H1 (cell line): Measurements from ENCODE around the gene GPLD1. TPM values are rescaled to one million over a fixed set of nuclear protein-coding genes. Genes with fewer than 3 reads are reported as not detected.

Experiments
- CTCF ChIA-PET: fragments of 300-600 bp; sonication (Branson Sonifier 250); formaldehyde crosslinking; loops from one replicate; lab custom pipeline; 2021; ENCODE audit not compliant: partially characterized antibody; lab: Charles Lee
- POLR2A ChIA-PET: fragments of 300-600 bp; sonication (Branson Sonifier 250); formaldehyde crosslinking; loops from one replicate; lab custom pipeline; 2021; ENCODE audit warnings: inconsistent platforms; ENCODE audit not compliant: partially characterized antibody; lab: Charles Lee
- DNase-seq, 2 experiments: peaks; one replicate each; pipeline versions ENCODE4 v3.0.0 to v3.0.0-alpha.2; 2010 to 2022; ENCODE audit warnings: low spot score in 2 of 2, low read depth in 1 of 2, mixed read lengths in 1 of 2
- FAIRE-seq: peaks from 2 replicates; lab custom pipeline; 2011; peaks lifted over from hg19 to GRCh38; lab: Jason Lieb, UNC
- H2AFZ ChIP-seq: 2 replicates; pipeline ENCODE4 v1.8.1; 2012; ENCODE audit warnings: low read length, inconsistent platforms
- H2AK5ac ChIP-seq: 2 replicates; pipeline ENCODE4 v1.6.1; 2013; ENCODE audit warnings: low read depth, low read length
- H2BK120ac ChIP-seq: replicated peaks from 2 replicates; pipeline ENCODE3; 2013; ENCODE audit warnings: low read depth, low read length, inconsistent platforms
- H2BK12ac ChIP-seq: 2 replicates; pipeline ENCODE4 v1.6.1; 2013; ENCODE audit warnings: low read depth, low read length
- H2BK15ac ChIP-seq: 2 replicates; pipeline ENCODE4 v1.6.1; 2013; ENCODE audit warnings: low read length
- H2BK20ac ChIP-seq: 2 replicates; pipeline ENCODE4 v1.6.1; 2013; ENCODE audit warnings: low read length
- H2BK5ac ChIP-seq: 2 replicates; pipeline ENCODE4 v1.6.1; 2013; ENCODE audit warnings: low read depth, low read length
- H3K14ac ChIP-seq: 2 replicates; pipeline ENCODE4 v1.6.1; 2013; ENCODE audit warnings: inconsistent platforms; ENCODE audit not compliant: insufficient read length
- H3K18ac ChIP-seq: 2 replicates; pipeline ENCODE4 v1.6.1; 2013; ENCODE audit warnings: low read length; ENCODE audit errors: extremely low read depth
- H3K23ac ChIP-seq: 2 replicates; pipeline ENCODE4 v1.6.1; 2013; ENCODE audit warnings: inconsistent platforms; ENCODE audit not compliant: insufficient read length
- H3K23me2 ChIP-seq: 2 replicates; pipeline ENCODE4 v1.6.1; 2013; ENCODE audit warnings: low read depth, low read length
- H3K27ac ChIP-seq: 2 replicates; pipeline ENCODE4 v1.6.1; 2011; ENCODE audit warnings: low read depth, low read length, inconsistent platforms
- H3K27me3 ChIP-seq, 4 experiments: replicated peaks in 1 of 4; 1 replicate in 1 of 4; 2 replicates in 3 of 4; pipeline versions ENCODE4 v1.6.1 to v1.8.1; 2011 to 2013; ENCODE audit warnings: low read length in 3 of 4, mild to moderate bottlenecking in 3 of 4, inconsistent platforms in 2 of 4, mixed read lengths in 2 of 4, moderate library complexity in 1 of 4; ENCODE audit not compliant: control insufficient read depth in 3 of 4, insufficient read depth in 3 of 4; ENCODE audit errors: extremely low read depth in 1 of 4
- H3K36me3 ChIP-seq, 4 experiments: 2 replicates each; pipeline versions ENCODE4 v1.6.1 to v1.8.1; 2011 to 2013; ENCODE audit warnings: mild to moderate bottlenecking in 4 of 4, low read length in 3 of 4, moderate library complexity in 2 of 4, control low read depth in 1 of 4, inconsistent platforms in 1 of 4; ENCODE audit not compliant: insufficient read depth in 4 of 4, control insufficient read depth in 2 of 4
- H3K4ac ChIP-seq: replicated peaks from 2 replicates; pipeline ENCODE3; 2013; ENCODE audit warnings: low read length, low read depth, mixed read lengths, inconsistent platforms; ENCODE audit not compliant: insufficient read length
- H3K4me1 ChIP-seq, 4 experiments: replicated peaks in 1 of 4; 1 replicate in 1 of 4; 2 replicates in 3 of 4; pipeline versions ENCODE4 v1.6.1 to v1.8.1; 2011 to 2013; ENCODE audit warnings: low read length in 3 of 4, inconsistent platforms in 2 of 4, mixed read lengths in 1 of 4; ENCODE audit not compliant: insufficient read depth in 4 of 4, control insufficient read depth in 3 of 4
- H3K4me2 ChIP-seq, 2 experiments: 2 replicates each; pipeline versions ENCODE4 v1.6.1 to v1.8.1; 2011 to 2013; ENCODE audit warnings: low read depth in 2 of 2, low read length in 2 of 2, control low read depth in 1 of 2, inconsistent platforms in 1 of 2, mild to moderate bottlenecking in 1 of 2; ENCODE audit not compliant: insufficient read depth in 1 of 2
- H3K4me3 ChIP-seq, 4 experiments: fragments of 200-600, 300-600 bp in 1 of 4; sonication (generic), shearing (Covaris generic), sonication (Bioruptor Twin) in 1 of 4; 2 replicates each; pipeline versions ENCODE4 v1.5.1 to v1.8.1; 2011 to 2016; ENCODE audit warnings: low read length in 4 of 4, low read depth in 3 of 4, control low read depth in 2 of 4, inconsistent platforms in 2 of 4, mild to moderate bottlenecking in 2 of 4, mixed read lengths in 1 of 4, moderate library complexity in 1 of 4; ENCODE audit not compliant: insufficient read depth in 2 of 4; ENCODE audit errors: extremely low read depth in 1 of 4
- H3K56ac ChIP-seq: replicated peaks from 2 replicates; pipeline ENCODE3; 2013; ENCODE audit warnings: low read depth, mild to moderate bottlenecking, mixed read lengths, low read length, inconsistent platforms; ENCODE audit not compliant: insufficient read length
- H3K79me1 ChIP-seq: 2 replicates; pipeline ENCODE4 v1.6.1; 2013; ENCODE audit warnings: low read depth, low read length, control low read depth
- H3K79me2 ChIP-seq, 2 experiments: 2 replicates each; pipeline versions ENCODE4 v1.6.1 to v1.8.1; 2012 to 2013; ENCODE audit warnings: low read length in 2 of 2, mild to moderate bottlenecking in 2 of 2, inconsistent platforms in 1 of 2; ENCODE audit not compliant: insufficient read depth in 2 of 2, control insufficient read depth in 1 of 2
- H3K9ac ChIP-seq, 4 experiments: replicated peaks in 1 of 4; 1 replicate in 1 of 4; 2 replicates in 3 of 4; pipeline versions ENCODE4 v1.6.1 to v1.8.1; 2011 to 2013; ENCODE audit warnings: low read depth in 3 of 4, low read length in 3 of 4, control low read depth in 2 of 4, mild to moderate bottlenecking in 2 of 4, moderate library complexity in 2 of 4, inconsistent platforms in 1 of 4; ENCODE audit errors: extremely low read depth in 1 of 4
- H3K9me3 ChIP-seq, 2 experiments: 2 replicates each; pipeline versions ENCODE4 v1.6.1 to v1.8.1; 2012 to 2013; ENCODE audit warnings: mild to moderate bottlenecking in 2 of 2, moderate library complexity in 2 of 2, control low read depth in 1 of 2, inconsistent platforms in 1 of 2, low read depth in 1 of 2, low read length in 1 of 2, mixed read lengths in 1 of 2; ENCODE audit not compliant: insufficient read depth in 2 of 2
- H4K20me1 ChIP-seq, 2 experiments: replicated peaks in 1 of 2; 2 replicates each; pipeline versions ENCODE3 to v1.8.1; 2011 to 2013; ENCODE audit warnings: inconsistent platforms in 2 of 2, low read length in 2 of 2, mild to moderate bottlenecking in 1 of 2; ENCODE audit not compliant: insufficient read depth in 2 of 2, control insufficient read depth in 1 of 2
- H4K5ac ChIP-seq: 2 replicates; pipeline ENCODE4 v1.6.1; 2013; ENCODE audit warnings: low read length, low read depth, mixed read lengths, inconsistent platforms; ENCODE audit not compliant: insufficient read length
- H4K8ac ChIP-seq: 2 replicates; pipeline ENCODE4 v1.8.0; 2013; ENCODE audit warnings: mild to moderate bottlenecking, moderate library complexity, low read length, inconsistent platforms; ENCODE audit not compliant: insufficient read depth; ENCODE audit errors: extremely low read depth
- H4K91ac ChIP-seq: replicated peaks from 2 replicates; pipeline ENCODE3; 2013; ENCODE audit warnings: low read length, mixed read lengths, inconsistent platforms; ENCODE audit not compliant: insufficient read length
- CBX5 ChIP-seq: fragments of 300-800, 300-1000 bp; sonication (generic); IDR thresholded peaks from 2 replicates; pipeline ENCODE4 v1.7.1; 2016; ENCODE audit warnings: antibody characterized with exemption, low read length, low read depth
- CBX8 ChIP-seq: fragments of 300-800, 300-1000 bp; sonication (generic); IDR thresholded peaks from 2 replicates; pipeline ENCODE4 v1.7.1; 2016; ENCODE audit warnings: low read depth, low read length, borderline replicate concordance
- CREB1 ChIP-seq: IDR thresholded peaks from 2 replicates; pipeline ENCODE4 v1.6.1; 2012; ENCODE audit warnings: inconsistent platforms
- E2F6 ChIP-seq: IDR thresholded peaks from 2 replicates; pipeline ENCODE4 v1.6.1; 2012; ENCODE audit warnings: inconsistent platforms
- EGR1 ChIP-seq: IDR thresholded peaks from 2 replicates; pipeline ENCODE4 v1.6.1; 2011; ENCODE audit warnings: low read depth, low read length, borderline replicate concordance
- EP300 ChIP-seq, 2 experiments: IDR thresholded peaks; 1 replicate in 1 of 2; 2 replicates in 1 of 2; pipeline ENCODE4 v1.6.1; 2011 to 2012; ENCODE audit warnings: low read depth in 2 of 2, low read length in 2 of 2, mild to moderate bottlenecking in 2 of 2, borderline replicate concordance in 1 of 2, inconsistent platforms in 1 of 2, moderate library complexity in 1 of 2
- JUN ChIP-seq: IDR thresholded peaks from 2 replicates; pipeline ENCODE4 v1.6.1; 2011; ENCODE audit warnings: low read depth, mild to moderate bottlenecking, improper control_type of control experiment, low read length
- NRF1 ChIP-seq: IDR thresholded peaks from 2 replicates; pipeline ENCODE4 v1.6.1; 2011; ENCODE audit warnings: mild to moderate bottlenecking, low read depth, low read length, improper control_type of control experiment
- RNF2 ChIP-seq: fragments of 200-900, 300-1000 bp; sonication (generic); IDR thresholded peaks from 2 replicates; pipeline ENCODE4 v1.7.1; 2016; ENCODE audit warnings: borderline replicate concordance, low read depth, mild to moderate bottlenecking, antibody characterized with exemption, low read length; ENCODE audit not compliant: poor library complexity, severe bottlenecking; ENCODE audit errors: missing control alignments
- RXRA ChIP-seq: IDR thresholded peaks from 2 replicates; pipeline ENCODE4 v1.6.1; 2011; ENCODE audit warnings: low read depth, mild to moderate bottlenecking, low read length, moderate library complexity; ENCODE audit not compliant: insufficient read depth
- SIX5 ChIP-seq: IDR thresholded peaks from 2 replicates; pipeline ENCODE4 v1.6.1; 2011; ENCODE audit warnings: mild to moderate bottlenecking, low read depth, low read length
- SRF ChIP-seq: IDR thresholded peaks from 2 replicates; pipeline ENCODE4 v1.6.1; 2011; ENCODE audit warnings: mild to moderate bottlenecking, low read depth, low read length, moderate library complexity
- ZNF274 ChIP-seq: IDR thresholded peaks from 2 replicates; pipeline ENCODE4 v1.7.0; 2012; ENCODE audit warnings: low read length, borderline replicate concordance; ENCODE audit errors: extremely low read depth
- WGBS, 2 experiments: shearing (Covaris generic) in 1 of 2; methylation state at CpG; one replicate each; pipeline versions ENCODE4 v1.1.6 to v1.1.7; 2013 to 2015; ENCODE audit warnings: low lambda C conversion rate in 2 of 2, mixed read lengths in 2 of 2, inconsistent platforms in 1 of 2, low coverage in 1 of 2, missing lambda C conversion rate in 1 of 2; ENCODE audit not compliant: insufficient replicate concordance in 2 of 2, insufficient coverage in 1 of 2, insufficient read length in 1 of 2; ENCODE audit errors: extremely low coverage in 1 of 2, missing lambda C conversion rate in 1 of 2; 5-methylcytosine and 5-hydroxymethylcytosine counted together
- polyA plus RNA-seq, 7 experiments: library from polyadenylated mRNA; depleted of rRNA in 3 of 7; stranded (reverse) in 5 of 7; unstranded in 2 of 7; fragments of >200 nt in 5 of 7; fragments of 200-250 nt in 2 of 7; gene quantifications; 1 replicate in 5 of 7; 2 replicates in 1 of 7; 4 replicates in 1 of 7; pipeline versions ENCODE4 v1.2.1 to v1.2.3, GENCODE V29; 2011 to 2013; ENCODE audit warnings: missing spikeins in 2 of 7, mixed read lengths in 2 of 7
- total RNA-seq: library from RNA; stranded (reverse); fragmentation: NEBNext Ultra II Directional; extraction: Animal tissue kit (Norgen Biotek cat#: 25700); gene quantifications from 2 replicates; pipeline ENCODE4 v1.2.1, GENCODE V29; 2021

The GPLD1 gene
- total and polyA plus RNA-seq, 2 of the 8 experiments (the other 6 are each of a cell fraction or from before 2014, with no cell fraction given) = 3.7 to 5.3 TPM

DNA sequence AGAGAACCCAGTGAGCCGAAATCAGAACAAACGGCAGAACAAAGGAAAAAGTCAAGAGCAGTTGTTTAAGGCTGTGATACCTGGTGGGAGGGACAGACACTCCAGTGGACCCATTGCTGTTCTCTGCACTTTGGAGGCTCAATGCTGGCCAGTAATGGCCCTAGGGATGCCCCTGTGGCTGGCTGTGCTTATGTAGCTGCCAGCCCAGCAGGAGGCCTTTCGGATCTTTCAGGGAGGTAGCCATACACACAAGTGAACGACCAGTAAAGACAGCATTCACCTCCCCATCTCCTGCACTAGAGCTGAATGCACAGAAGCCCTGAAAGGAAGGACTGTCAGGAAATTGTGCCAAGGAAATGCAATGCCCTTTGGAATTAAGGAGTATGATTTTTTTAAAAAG lies 34.3 kb downstream of the GPLD1 start:
- 70% methylated on average over 4 of the region's 4 CpGs; no CpG with 5 or more reads in 1 of the 2 experiments for WGBS, 2 experiments
- FAIRE-seq (no peak), DNase-seq (no peak)
- Histone ChIP-seq H4K5ac (no peak overlapping the region), H3K23ac (no peak overlapping the region), H2AFZ (no peak overlapping the region), H2BK20ac (no peak overlapping the region), H3K4me3 (no peak overlapping the region), H2BK15ac (no peak overlapping the region), H2BK12ac (no peak overlapping the region), H2BK5ac (no peak overlapping the region), H4K20me1 (no peaks in the 10 kb centered on the region), H3K27ac (no peak overlapping the region), H3K56ac (no peak overlapping the region), H3K4ac (no peak overlapping the region), H4K8ac (no peak overlapping the region), H3K14ac (no peak overlapping the region), H2AK5ac (no peak overlapping the region), H3K9ac (no peak overlapping the region), H4K91ac (no peak overlapping the region), H2BK120ac (no peak overlapping the region), H3K9me3 (no peaks in the 10 kb centered on the region), H3K4me2 (no peak overlapping the region), H3K23me2 (no peaks in the 10 kb centered on the region), H3K18ac (no peak overlapping the region), H3K4me1 (no peaks in the 10 kb centered on the region), H3K79me2 (no peaks in the 10 kb centered on the region), H3K27me3 (no peaks in the 10 kb centered on the region), H3K79me1 (no peaks in the 10 kb centered on the region), H3K36me3 (no peaks in the 10 kb centered on the region)
- POLR2A ChIA-PET = interaction anchor here (0.5 to 1.7 kb wide), 2 partner anchors 8 to 15 kb away, joined by 3 read pairs; no protein-coding TSS in a partner anchor
- CTCF ChIA-PET = interaction anchor here (0.6 to 1.4 kb wide), 4 partner anchors 11 to 39 kb away, joined by 3 to 5 read pairs (median 4); no protein-coding TSS in a partner anchor
- TF ChIP-seq RNF2 (no peak), SRF (no peak), EP300 (IDR thresholded peaks at IDR 0.05; ENCODE audit: borderline replicate concordance in 1 of 2, low read depth in 2 of 2, low read length in 2 of 2) (no peak), RXRA (no peak), CBX5 (no peak), CBX8 (no peak), SIX5 (no peak), E2F6 (no peak), NRF1 (no peak), JUN (no peak), ZNF274 (no peak), CREB1 (no peak), EGR1 (no peak)
